Measurements from ENCODE around the gene ZC3HAV1.

The ZC3HAV1 gene

GRCh38 chr7:139109188-139109982 is at the start of gene ZC3HAV1:
Gene ZC3HAV1 (minus strand): TSS chr7:139109720. CDS start chr7:139109331, 389 bp downstream.
- TF ChIP-seq CTCF (IDR thresholded peaks at IDR 0.05; ENCODE audit: extremely low read depth, insufficient read depth, missing control alignments), result no peak
- in situ Hi-C loops (cut with MboI; ENCODE audit: low pct_unique_long_range_greater_than_20kb, low sequenced_read_pairs, unreplicated experiment), result loop anchor here (10.0 kb wide), 1 partner anchor 225 kb away; no protein-coding TSS in a partner anchor
- peak; percentile 89 for DNase-seq (ENCODE audit: low spot score)

GRCh38 chr7:139153832-139154231 is 44.3 kb upstream of the ZC3HAV1 start:
- no peak for DNase-seq (ENCODE audit: low spot score)
- in situ Hi-C loops (cut with MboI; ENCODE audit: low pct_unique_long_range_greater_than_20kb, low sequenced_read_pairs, unreplicated experiment), result no loop called here
- no peak for TF ChIP-seq CTCF (IDR thresholded peaks at IDR 0.05; ENCODE audit: extremely low read depth, insufficient read depth, missing control alignments)

- DNase-seq (ENCODE audit: low spot score), result no peak
- no peak for TF ChIP-seq CTCF (IDR thresholded peaks at IDR 0.05; ENCODE audit: extremely low read depth, insufficient read depth, missing control alignments)
- in situ Hi-C loops (cut with MboI; ENCODE audit: low pct_unique_long_range_greater_than_20kb, low sequenced_read_pairs, unreplicated experiment), result no loop called here
Measured at GRCh38 chr7:139152149-139152548, 42.6 kb upstream of the ZC3HAV1 start.

- no peak for TF ChIP-seq CTCF (IDR thresholded peaks at IDR 0.05; ENCODE audit: extremely low read depth, insufficient read depth, missing control alignments)
- in situ Hi-C loops (cut with MboI; ENCODE audit: low pct_unique_long_range_greater_than_20kb, low sequenced_read_pairs, unreplicated experiment), result no loop called here
- no peak for DNase-seq (ENCODE audit: low spot score)
Measured at GRCh38 chr7:139139150-139139549, 29.6 kb upstream of the ZC3HAV1 start.

- no peak for TF ChIP-seq CTCF (IDR thresholded peaks at IDR 0.05; ENCODE audit: extremely low read depth, insufficient read depth, missing control alignments)
- in situ Hi-C loops (cut with MboI; ENCODE audit: low pct_unique_long_range_greater_than_20kb, low sequenced_read_pairs, unreplicated experiment), result no loop called here
- DNase-seq (ENCODE audit: low spot score), result peak; percentile 77
Measured at GRCh38 chr7:139133335-139134139, 24.0 kb upstream of the ZC3HAV1 start.

- DNase-seq (ENCODE audit: low spot score), result no peak
- in situ Hi-C loops (cut with MboI; ENCODE audit: low pct_unique_long_range_greater_than_20kb, low sequenced_read_pairs, unreplicated experiment), result no loop called here
- TF ChIP-seq CTCF (IDR thresholded peaks at IDR 0.05; ENCODE audit: extremely low read depth, insufficient read depth, missing control alignments), result no peak
Measured at GRCh38 chr7:139132887-139133286, 23.4 kb upstream of the ZC3HAV1 start.

All from GM13977 (cell line).